GM12801 (cell line): ENCODE measurements around the gene GPR171.

Source experiments
- TF ChIP-seq, protein P1 (sequence below): IDR thresholded peaks from one replicate; pipeline ENCODE4 v1.5.1; 2011; ENCODE audit warnings: control low read depth; ENCODE audit not compliant: insufficient read length; ENCODE audit errors: extremely low read depth

The GPR171 gene

DNA sequence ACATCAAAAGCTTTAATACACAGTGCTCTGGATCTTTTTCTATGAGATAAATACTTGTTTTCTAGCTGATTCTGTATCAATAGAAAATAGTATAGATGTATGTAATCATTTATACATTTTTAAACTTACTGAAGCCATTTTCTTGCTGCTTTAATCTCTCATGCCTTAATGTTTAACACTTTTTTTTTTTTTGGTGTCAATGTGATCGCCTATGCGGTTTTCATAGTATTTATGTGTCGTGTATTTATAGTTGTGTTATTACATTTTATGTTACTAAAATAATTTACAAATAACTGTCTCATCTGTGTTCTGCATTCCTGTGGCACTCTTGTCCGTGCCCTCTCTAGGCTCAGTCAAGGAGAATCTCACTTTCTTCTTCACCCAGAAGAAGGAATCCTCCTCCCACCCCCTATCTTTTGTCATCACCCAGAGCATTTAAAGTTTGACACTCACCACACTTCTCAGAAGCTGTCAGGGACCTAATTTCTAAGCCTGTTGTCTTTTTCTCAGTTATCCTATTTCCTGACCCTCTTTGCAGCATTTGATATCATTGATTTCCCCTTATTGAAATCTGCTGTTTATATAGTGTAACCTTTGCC lies 21.4 kb upstream of the GPR171 start:
- TF ChIP-seq, protein P1, sequence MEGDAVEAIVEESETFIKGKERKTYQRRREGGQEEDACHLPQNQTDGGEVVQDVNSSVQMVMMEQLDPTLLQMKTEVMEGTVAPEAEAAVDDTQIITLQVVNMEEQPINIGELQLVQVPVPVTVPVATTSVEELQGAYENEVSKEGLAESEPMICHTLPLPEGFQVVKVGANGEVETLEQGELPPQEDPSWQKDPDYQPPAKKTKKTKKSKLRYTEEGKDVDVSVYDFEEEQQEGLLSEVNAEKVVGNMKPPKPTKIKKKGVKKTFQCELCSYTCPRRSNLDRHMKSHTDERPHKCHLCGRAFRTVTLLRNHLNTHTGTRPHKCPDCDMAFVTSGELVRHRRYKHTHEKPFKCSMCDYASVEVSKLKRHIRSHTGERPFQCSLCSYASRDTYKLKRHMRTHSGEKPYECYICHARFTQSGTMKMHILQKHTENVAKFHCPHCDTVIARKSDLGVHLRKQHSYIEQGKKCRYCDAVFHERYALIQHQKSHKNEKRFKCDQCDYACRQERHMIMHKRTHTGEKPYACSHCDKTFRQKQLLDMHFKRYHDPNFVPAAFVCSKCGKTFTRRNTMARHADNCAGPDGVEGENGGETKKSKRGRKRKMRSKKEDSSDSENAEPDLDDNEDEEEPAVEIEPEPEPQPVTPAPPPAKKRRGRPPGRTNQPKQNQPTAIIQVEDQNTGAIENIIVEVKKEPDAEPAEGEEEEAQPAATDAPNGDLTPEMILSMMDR: no peak

DNA sequence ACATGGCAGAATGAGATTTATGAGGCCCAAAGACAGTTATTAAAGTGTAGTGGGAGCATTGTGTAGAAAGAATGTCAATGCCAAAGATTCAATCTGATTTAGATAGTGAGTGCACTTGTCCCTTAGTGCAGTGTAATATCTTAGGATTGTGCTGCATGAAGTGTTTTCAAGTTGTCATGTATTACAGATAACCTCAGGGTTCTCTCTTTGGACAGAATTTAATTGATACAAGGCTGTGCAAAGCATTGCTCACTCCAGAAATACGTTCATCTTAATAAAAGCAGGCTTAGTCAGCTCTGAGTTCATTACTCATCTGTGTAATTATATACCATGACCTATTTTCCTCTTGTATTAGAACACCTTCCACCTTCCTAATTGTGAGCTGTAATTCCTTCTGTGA lies 16.0 kb upstream of the GPR171 start:
- TF ChIP-seq, protein P1: no peak

DNA sequence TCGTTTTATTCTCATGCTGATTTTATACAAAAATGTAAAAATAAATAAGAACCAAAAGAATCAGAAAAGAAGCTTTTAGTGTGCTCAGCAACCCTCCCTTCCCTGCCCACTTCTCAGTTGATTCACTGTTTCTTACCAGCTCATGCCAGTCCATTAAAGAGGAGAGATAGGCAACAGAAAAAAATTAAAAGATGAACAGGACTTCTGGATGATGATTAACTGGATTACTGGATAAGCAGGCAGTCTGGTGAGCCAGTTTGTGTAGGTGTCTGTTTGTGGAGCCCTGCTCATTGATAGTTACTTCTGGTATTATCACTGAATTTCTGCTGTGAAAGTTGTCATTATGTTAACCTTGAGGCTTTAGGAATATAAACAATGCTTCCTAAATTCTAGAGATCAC lies 15.1 kb upstream of the GPR171 start:
- TF ChIP-seq, protein P1: no peak

DNA sequence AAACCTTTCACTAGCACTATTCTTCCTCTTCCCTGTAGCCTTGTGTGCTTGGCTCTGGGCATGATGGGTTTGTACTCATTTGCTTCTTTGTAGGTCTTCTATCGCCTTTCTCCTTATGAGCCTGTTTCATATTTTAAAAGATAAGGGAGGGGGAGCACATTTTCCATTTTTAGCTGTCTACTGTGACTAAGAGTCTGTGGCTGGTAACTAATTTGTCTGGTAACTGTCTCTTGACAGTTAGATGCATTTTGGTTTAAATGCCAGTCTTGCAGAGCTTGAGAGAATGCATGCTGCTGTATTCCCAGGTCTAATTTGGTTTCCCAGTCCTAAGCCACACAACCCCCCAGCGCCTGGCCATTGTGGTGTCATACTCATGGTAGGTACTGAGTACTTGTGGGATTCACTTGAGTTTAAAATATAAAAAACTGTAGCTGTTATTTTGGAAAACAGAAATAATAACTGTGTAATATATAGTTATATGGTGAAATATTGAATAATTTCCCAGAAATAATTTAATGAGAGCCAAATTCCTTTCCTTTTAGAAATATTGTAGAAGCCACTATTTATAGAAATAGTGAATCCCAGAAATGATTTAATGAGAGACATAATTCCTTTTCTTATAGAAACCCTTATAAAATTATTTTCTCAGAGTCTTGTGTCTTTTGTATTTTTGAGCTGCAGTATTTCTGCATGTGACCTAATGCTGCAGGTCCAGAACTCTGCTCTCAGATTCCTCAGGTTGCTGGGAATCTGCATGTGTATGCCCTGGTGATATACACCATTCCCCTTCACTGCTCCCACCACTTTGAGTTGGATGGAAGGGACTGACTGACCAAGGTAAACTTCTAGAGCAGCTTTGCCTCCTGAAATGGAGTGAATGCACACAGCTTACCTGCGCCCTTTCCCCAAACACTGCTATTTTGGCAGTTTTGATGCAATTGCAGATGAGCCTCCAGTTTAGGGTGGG lies 13.9 kb upstream of the GPR171 start:
- TF ChIP-seq, protein P1: no peak

DNA sequence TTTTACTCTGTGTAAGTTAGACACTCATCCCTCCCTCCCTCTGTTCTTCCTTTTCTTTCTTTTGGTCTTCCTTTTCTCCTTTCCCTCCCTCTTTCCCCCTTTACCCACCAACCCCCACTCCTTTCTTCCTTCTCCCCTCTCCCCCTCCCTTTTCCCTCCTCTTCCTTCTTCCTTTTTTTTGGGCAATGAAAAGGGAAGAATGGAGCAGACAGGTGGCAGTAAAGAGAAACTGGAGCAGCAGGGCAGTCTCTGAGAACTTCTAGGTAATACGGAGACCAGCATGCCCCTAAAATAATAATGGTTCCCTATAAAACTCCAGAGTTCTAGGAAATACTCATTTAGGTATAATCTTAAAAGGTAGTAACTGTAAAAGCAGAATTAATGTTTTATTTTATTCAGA lies 11.4 kb upstream of the GPR171 start:
- TF ChIP-seq, protein P1: no peak

DNA sequence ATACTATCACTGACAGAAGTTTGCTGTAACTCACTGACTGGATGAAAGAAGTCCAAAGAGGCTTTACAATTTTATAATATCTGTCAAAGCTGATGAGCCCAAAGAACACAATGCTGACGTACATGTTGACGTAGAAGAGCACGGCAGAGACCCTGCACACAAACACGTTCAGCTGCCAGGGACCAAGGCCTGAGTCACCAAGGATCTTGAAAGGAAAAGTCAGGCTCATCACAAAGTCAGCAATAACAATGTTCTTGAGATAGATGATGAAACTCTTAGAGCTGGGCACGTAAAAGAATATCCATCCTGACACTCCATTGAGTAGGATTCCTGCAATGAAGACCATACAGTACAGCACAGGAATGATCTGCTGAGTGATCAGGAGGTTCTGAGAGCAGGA lies 10.9 kb upstream of the GPR171 start:
- TF ChIP-seq, protein P1: no peak

DNA sequence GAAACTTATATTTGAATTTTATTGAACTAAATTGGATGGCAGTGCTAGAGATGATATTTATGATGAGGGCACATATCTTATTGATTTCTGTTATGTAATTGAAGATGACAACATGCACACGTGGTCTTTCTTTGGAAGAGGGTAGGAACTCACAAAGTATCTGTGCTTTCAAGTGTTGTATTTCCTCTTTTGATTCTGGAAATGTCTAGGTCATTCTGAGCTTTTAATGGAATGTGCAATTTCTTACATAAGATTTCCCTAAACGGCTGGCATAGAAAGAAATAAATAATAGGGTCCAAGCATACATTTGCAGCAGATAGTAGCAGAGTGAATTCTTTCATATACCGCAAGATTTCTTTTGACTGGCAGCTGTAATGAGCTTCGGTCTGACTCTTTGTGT lies 10.1 kb upstream of the GPR171 start:
- TF ChIP-seq, protein P1: no peak
